WTC11 (cell line): ENCODE data around the gene KRCC1. TPM values are rescaled to one million over a fixed set of nuclear protein-coding genes. Genes with fewer than 3 reads are reported as not detected.

Experiments used
- ATAC-seq: fragments of 200-7000 bp; cut with Tn5 transposase; 2 replicates; pipeline ENCODE4 v1.10.0; 2021; ENCODE audit warnings: mild to moderate bottlenecking, moderate library complexity
- CTCF ChIA-PET: fragments of 300-600 bp; sonication (Branson Sonifier 250); formaldehyde crosslinking; loops from one replicate; lab custom pipeline; 2021; ENCODE audit warnings: antibody characterized with exemption; lab: Charles Lee
- POLR2A ChIA-PET: fragments of 350-600 bp; sonication (Branson Sonifier 250); formaldehyde crosslinking; loops from one replicate; lab custom pipeline; 2021; ENCODE audit warnings: antibody characterized with exemption; lab: Charles Lee
- DNase-seq: peaks from one replicate; pipeline ENCODE4 v3.0.0; 2021; ENCODE audit warnings: low spot score
- H3K27ac Mint-ChIP-seq: 2 replicates; pipeline ENCODE4 v1.8.0; 2021; ENCODE audit warnings: mixed read lengths
- H3K27me3 Mint-ChIP-seq: 2 replicates; pipeline ENCODE4 v1.8.0; 2021; ENCODE audit warnings: low read depth, mild to moderate bottlenecking, moderate library complexity, mixed read lengths
- H3K36me3 Mint-ChIP-seq: 2 replicates; pipeline ENCODE4 v1.8.0; 2021; ENCODE audit warnings: mixed read lengths
- H3K4me1 Mint-ChIP-seq: 2 replicates; pipeline ENCODE4 v1.8.0; 2022; ENCODE audit warnings: mixed read lengths
- H3K4me3 Mint-ChIP-seq: 2 replicates; pipeline ENCODE4 v1.8.0; 2021; ENCODE audit warnings: mild to moderate bottlenecking, moderate library complexity, mixed read lengths
- H3K9me3 Mint-ChIP-seq: 2 replicates; pipeline ENCODE4 v1.8.0; 2021; ENCODE audit warnings: mixed read lengths
- AFF4 ChIP-seq: sonication (generic); formaldehyde crosslinking; IDR thresholded peaks from 2 replicates; pipeline ENCODE4 v1.8.1; 2023; ENCODE audit warnings: mild to moderate bottlenecking, missing genetic modification reagents, borderline replicate concordance
- GABPB1 ChIP-seq: sonication (generic); formaldehyde crosslinking; IDR thresholded peaks from 2 replicates; pipeline ENCODE4 v1.8.1; 2023; ENCODE audit warnings: mild to moderate bottlenecking, missing genetic modification reagents
- NR2C2 ChIP-seq: sonication (generic); formaldehyde crosslinking; IDR thresholded peaks from 2 replicates; pipeline ENCODE4 v1.8.0; 2022; ENCODE audit warnings: mild to moderate bottlenecking, missing genetic modification reagents
- USF1 ChIP-seq: sonication (generic); formaldehyde crosslinking; IDR thresholded peaks from 2 replicates; pipeline ENCODE4 v1.8.0; 2022; ENCODE audit warnings: mild to moderate bottlenecking, missing genetic modification reagents
- ZBTB21 ChIP-seq: sonication (generic); formaldehyde crosslinking; IDR thresholded peaks from 2 replicates; pipeline ENCODE4 v1.8.1; 2023; ENCODE audit warnings: mild to moderate bottlenecking, missing genetic modification reagents, borderline replicate concordance
- total RNA-seq: library from RNA; stranded (reverse); gene quantifications from 3 replicates; pipeline ENCODE4 v1.2.3, GENCODE V29; 2021
- TF ChIP-seq, protein P1 (sequence below): sonication (generic); formaldehyde crosslinking; IDR thresholded peaks from 2 replicates; pipeline ENCODE4 v1.8.0; 2022; ENCODE audit warnings: mild to moderate bottlenecking, missing genetic modification reagents
- TF ChIP-seq, protein P2 (sequence below): fragments of 250-450 bp; sonication (Bioruptor Pico); IDR thresholded peaks from 2 replicates; pipeline ENCODE4 v1.9.0; 2021; ENCODE audit warnings: mild to moderate bottlenecking
- TF ChIP-seq, protein P3 (sequence below): sonication (generic); formaldehyde crosslinking; IDR thresholded peaks from 2 replicates; pipeline ENCODE4 v1.8.0; 2023; ENCODE audit warnings: missing genetic modification reagents, mild to moderate bottlenecking, borderline replicate concordance
- TF ChIP-seq, protein P4 (sequence below): fragments of 250-450 bp; sonication (Bioruptor Pico); IDR thresholded peaks from 2 replicates; pipeline ENCODE4 v1.9.0; 2021; ENCODE audit warnings: mild to moderate bottlenecking, borderline replicate concordance

Gene KRCC1
- total RNA-seq, 1 experiment from 2014 or later = 7.6 TPM

- H3K4me3 Mint-ChIP-seq = no peak overlapping the region
- ATAC-seq (peak; percentile 33), DNase-seq (no peak)
- H3K27ac Mint-ChIP-seq = no peak overlapping the region
- no peaks in the 10 kb centered on the region for H3K36me3 Mint-ChIP-seq
- CTCF ChIA-PET = interaction anchor here (0.7 to 4.2 kb wide), 56 partner anchors 8 to 611 kb away, joined by 3 to 200 read pairs (median 7); partner anchors contain the start of genes RNU2-63P and THNSL2
- POLR2A ChIA-PET = interaction anchor here (0.6 to 1.4 kb wide), 6 partner anchors 10 to 129 kb away, joined by 3 to 6 read pairs (median 4); partner anchors contain the start of genes RNU2-63P and THNSL2
- TF ChIP-seq, protein P1, sequence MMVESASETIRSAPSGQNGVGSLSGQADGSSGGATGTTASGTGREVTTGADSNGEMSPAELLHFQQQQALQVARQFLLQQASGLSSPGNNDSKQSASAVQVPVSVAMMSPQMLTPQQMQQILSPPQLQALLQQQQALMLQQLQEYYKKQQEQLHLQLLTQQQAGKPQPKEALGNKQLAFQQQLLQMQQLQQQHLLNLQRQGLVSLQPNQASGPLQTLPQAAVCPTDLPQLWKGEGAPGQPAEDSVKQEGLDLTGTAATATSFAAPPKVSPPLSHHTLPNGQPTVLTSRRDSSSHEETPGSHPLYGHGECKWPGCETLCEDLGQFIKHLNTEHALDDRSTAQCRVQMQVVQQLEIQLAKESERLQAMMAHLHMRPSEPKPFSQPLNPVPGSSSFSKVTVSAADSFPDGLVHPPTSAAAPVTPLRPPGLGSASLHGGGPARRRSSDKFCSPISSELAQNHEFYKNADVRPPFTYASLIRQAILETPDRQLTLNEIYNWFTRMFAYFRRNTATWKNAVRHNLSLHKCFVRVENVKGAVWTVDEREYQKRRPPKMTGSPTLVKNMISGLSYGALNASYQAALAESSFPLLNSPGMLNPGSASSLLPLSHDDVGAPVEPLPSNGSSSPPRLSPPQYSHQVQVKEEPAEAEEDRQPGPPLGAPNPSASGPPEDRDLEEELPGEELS (CRISPR knock-in tag) = no peak
- no peak for TF ChIP-seq USF1 (CRISPR knock-in tag)
- TF ChIP-seq, protein P2, sequence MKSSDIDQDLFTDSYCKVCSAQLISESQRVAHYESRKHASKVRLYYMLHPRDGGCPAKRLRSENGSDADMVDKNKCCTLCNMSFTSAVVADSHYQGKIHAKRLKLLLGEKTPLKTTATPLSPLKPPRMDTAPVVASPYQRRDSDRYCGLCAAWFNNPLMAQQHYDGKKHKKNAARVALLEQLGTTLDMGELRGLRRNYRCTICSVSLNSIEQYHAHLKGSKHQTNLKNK (CRISPR knock-in tag) = no peak
- no peak for TF ChIP-seq NR2C2 (CRISPR knock-in tag)
- TF ChIP-seq ZBTB21 (CRISPR knock-in tag) = no peak
- TF ChIP-seq, protein P3, sequence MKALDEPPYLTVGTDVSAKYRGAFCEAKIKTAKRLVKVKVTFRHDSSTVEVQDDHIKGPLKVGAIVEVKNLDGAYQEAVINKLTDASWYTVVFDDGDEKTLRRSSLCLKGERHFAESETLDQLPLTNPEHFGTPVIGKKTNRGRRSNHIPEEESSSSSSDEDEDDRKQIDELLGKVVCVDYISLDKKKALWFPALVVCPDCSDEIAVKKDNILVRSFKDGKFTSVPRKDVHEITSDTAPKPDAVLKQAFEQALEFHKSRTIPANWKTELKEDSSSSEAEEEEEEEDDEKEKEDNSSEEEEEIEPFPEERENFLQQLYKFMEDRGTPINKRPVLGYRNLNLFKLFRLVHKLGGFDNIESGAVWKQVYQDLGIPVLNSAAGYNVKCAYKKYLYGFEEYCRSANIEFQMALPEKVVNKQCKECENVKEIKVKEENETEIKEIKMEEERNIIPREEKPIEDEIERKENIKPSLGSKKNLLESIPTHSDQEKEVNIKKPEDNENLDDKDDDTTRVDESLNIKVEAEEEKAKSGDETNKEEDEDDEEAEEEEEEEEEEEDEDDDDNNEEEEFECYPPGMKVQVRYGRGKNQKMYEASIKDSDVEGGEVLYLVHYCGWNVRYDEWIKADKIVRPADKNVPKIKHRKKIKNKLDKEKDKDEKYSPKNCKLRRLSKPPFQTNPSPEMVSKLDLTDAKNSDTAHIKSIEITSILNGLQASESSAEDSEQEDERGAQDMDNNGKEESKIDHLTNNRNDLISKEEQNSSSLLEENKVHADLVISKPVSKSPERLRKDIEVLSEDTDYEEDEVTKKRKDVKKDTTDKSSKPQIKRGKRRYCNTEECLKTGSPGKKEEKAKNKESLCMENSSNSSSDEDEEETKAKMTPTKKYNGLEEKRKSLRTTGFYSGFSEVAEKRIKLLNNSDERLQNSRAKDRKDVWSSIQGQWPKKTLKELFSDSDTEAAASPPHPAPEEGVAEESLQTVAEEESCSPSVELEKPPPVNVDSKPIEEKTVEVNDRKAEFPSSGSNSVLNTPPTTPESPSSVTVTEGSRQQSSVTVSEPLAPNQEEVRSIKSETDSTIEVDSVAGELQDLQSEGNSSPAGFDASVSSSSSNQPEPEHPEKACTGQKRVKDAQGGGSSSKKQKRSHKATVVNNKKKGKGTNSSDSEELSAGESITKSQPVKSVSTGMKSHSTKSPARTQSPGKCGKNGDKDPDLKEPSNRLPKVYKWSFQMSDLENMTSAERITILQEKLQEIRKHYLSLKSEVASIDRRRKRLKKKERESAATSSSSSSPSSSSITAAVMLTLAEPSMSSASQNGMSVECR (CRISPR knock-in tag) = no peak
- TF ChIP-seq GABPB1 = peak; percentile 11; the same call in 1 of the 2 replicates
- TF ChIP-seq AFF4 (CRISPR knock-in tag) = no peak
- TF ChIP-seq, protein P4, sequence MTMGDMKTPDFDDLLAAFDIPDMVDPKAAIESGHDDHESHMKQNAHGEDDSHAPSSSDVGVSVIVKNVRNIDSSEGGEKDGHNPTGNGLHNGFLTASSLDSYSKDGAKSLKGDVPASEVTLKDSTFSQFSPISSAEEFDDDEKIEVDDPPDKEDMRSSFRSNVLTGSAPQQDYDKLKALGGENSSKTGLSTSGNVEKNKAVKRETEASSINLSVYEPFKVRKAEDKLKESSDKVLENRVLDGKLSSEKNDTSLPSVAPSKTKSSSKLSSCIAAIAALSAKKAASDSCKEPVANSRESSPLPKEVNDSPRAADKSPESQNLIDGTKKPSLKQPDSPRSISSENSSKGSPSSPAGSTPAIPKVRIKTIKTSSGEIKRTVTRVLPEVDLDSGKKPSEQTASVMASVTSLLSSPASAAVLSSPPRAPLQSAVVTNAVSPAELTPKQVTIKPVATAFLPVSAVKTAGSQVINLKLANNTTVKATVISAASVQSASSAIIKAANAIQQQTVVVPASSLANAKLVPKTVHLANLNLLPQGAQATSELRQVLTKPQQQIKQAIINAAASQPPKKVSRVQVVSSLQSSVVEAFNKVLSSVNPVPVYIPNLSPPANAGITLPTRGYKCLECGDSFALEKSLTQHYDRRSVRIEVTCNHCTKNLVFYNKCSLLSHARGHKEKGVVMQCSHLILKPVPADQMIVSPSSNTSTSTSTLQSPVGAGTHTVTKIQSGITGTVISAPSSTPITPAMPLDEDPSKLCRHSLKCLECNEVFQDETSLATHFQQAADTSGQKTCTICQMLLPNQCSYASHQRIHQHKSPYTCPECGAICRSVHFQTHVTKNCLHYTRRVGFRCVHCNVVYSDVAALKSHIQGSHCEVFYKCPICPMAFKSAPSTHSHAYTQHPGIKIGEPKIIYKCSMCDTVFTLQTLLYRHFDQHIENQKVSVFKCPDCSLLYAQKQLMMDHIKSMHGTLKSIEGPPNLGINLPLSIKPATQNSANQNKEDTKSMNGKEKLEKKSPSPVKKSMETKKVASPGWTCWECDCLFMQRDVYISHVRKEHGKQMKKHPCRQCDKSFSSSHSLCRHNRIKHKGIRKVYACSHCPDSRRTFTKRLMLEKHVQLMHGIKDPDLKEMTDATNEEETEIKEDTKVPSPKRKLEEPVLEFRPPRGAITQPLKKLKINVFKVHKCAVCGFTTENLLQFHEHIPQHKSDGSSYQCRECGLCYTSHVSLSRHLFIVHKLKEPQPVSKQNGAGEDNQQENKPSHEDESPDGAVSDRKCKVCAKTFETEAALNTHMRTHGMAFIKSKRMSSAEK (CRISPR knock-in tag) = no peak
- no peaks in the 10 kb centered on the region for H3K9me3 Mint-ChIP-seq
- peaks cover 16% of the 10 kb centered on the region for H3K4me1 Mint-ChIP-seq
- no peaks in the 10 kb centered on the region for H3K27me3 Mint-ChIP-seq
These were observed 5.3 kb upstream of the KRCC1 start for GRCh38 chr2:88060907-88061275.
